ENCODE measurements around the gene NT5DC4.

DNA sequence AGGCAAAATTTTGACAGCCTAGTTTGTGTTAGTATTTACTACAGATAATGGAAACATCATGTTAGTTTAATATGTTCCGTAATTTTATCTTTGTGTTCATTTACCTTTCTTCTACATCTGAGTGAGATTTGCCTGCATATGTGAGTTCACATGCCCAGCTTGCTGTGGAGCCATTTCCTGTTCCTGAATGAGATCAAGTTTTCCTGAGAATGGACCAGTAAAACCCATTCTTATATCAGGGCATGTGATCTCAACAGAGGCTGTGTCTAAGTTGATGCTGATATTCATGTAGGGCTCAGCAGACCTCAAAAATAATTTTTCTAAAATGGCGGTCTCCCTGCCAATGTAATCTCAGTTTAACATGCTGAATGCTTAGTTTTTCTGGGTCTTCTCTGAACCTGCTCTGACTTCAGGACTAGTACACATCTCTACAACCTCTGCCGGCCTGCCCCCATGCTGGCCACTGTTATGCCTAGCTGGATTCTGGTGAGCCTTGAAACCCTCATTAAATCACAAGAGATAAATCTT is 62.4 kb downstream of the NT5DC4 start:
- TF ChIP-seq NRF1 (IDR thresholded peaks at IDR 0.05; ENCODE audit: low read depth, low read length): no peak
- TF ChIP-seq NFIC (IDR thresholded peaks at IDR 0.05; ENCODE audit: borderline replicate concordance): no peak
- no peak for TF ChIP-seq RXRA (IDR thresholded peaks at IDR 0.05; ENCODE audit: borderline replicate concordance, low read depth)
- TF ChIP-seq, protein P1, sequence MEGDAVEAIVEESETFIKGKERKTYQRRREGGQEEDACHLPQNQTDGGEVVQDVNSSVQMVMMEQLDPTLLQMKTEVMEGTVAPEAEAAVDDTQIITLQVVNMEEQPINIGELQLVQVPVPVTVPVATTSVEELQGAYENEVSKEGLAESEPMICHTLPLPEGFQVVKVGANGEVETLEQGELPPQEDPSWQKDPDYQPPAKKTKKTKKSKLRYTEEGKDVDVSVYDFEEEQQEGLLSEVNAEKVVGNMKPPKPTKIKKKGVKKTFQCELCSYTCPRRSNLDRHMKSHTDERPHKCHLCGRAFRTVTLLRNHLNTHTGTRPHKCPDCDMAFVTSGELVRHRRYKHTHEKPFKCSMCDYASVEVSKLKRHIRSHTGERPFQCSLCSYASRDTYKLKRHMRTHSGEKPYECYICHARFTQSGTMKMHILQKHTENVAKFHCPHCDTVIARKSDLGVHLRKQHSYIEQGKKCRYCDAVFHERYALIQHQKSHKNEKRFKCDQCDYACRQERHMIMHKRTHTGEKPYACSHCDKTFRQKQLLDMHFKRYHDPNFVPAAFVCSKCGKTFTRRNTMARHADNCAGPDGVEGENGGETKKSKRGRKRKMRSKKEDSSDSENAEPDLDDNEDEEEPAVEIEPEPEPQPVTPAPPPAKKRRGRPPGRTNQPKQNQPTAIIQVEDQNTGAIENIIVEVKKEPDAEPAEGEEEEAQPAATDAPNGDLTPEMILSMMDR (IDR thresholded peaks at IDR 0.05): no peak
- TF ChIP-seq, protein P2, sequence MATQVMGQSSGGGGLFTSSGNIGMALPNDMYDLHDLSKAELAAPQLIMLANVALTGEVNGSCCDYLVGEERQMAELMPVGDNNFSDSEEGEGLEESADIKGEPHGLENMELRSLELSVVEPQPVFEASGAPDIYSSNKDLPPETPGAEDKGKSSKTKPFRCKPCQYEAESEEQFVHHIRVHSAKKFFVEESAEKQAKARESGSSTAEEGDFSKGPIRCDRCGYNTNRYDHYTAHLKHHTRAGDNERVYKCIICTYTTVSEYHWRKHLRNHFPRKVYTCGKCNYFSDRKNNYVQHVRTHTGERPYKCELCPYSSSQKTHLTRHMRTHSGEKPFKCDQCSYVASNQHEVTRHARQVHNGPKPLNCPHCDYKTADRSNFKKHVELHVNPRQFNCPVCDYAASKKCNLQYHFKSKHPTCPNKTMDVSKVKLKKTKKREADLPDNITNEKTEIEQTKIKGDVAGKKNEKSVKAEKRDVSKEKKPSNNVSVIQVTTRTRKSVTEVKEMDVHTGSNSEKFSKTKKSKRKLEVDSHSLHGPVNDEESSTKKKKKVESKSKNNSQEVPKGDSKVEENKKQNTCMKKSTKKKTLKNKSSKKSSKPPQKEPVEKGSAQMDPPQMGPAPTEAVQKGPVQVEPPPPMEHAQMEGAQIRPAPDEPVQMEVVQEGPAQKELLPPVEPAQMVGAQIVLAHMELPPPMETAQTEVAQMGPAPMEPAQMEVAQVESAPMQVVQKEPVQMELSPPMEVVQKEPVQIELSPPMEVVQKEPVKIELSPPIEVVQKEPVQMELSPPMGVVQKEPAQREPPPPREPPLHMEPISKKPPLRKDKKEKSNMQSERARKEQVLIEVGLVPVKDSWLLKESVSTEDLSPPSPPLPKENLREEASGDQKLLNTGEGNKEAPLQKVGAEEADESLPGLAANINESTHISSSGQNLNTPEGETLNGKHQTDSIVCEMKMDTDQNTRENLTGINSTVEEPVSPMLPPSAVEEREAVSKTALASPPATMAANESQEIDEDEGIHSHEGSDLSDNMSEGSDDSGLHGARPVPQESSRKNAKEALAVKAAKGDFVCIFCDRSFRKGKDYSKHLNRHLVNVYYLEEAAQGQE (IDR thresholded peaks at IDR 0.05; ENCODE audit: low read depth, low read length): no peak
- TF ChIP-seq EP300 (IDR thresholded peaks at IDR 0.05; ENCODE audit: borderline replicate concordance in 1 of 2, low read depth in 1 of 2, low read length in 1 of 2): no peak
- TF ChIP-seq GATA2 (CRISPR knock-in tag; IDR thresholded peaks at IDR 0.05): no peak
- TF ChIP-seq, protein P3, sequence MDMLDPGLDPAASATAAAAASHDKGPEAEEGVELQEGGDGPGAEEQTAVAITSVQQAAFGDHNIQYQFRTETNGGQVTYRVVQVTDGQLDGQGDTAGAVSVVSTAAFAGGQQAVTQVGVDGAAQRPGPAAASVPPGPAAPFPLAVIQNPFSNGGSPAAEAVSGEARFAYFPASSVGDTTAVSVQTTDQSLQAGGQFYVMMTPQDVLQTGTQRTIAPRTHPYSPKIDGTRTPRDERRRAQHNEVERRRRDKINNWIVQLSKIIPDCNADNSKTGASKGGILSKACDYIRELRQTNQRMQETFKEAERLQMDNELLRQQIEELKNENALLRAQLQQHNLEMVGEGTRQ (IDR thresholded peaks at IDR 0.05; ENCODE audit: borderline replicate concordance, low read depth, low read length): no peak
- TF ChIP-seq RFX5 (IDR thresholded peaks at IDR 0.05; ENCODE audit: low read length): no peak
- TF ChIP-seq POLR2AphosphoS5 (IDR thresholded peaks at IDR 0.05; ENCODE audit: low read depth, low read length): no peak
- TF ChIP-seq MEF2A (IDR thresholded peaks at IDR 0.05; ENCODE audit: borderline replicate concordance, low read depth): no peak
- TF ChIP-seq, protein P4, sequence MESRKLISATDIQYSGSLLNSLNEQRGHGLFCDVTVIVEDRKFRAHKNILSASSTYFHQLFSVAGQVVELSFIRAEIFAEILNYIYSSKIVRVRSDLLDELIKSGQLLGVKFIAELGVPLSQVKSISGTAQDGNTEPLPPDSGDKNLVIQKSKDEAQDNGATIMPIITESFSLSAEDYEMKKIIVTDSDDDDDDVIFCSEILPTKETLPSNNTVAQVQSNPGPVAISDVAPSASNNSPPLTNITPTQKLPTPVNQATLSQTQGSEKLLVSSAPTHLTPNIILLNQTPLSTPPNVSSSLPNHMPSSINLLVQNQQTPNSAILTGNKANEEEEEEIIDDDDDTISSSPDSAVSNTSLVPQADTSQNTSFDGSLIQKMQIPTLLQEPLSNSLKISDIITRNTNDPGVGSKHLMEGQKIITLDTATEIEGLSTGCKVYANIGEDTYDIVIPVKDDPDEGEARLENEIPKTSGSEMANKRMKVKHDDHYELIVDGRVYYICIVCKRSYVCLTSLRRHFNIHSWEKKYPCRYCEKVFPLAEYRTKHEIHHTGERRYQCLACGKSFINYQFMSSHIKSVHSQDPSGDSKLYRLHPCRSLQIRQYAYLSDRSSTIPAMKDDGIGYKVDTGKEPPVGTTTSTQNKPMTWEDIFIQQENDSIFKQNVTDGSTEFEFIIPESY (IDR thresholded peaks at IDR 0.05; ENCODE audit: borderline replicate concordance, low read depth): no peak
